MCF 10A (cell line): Measurements from ENCODE around the gene FBXO21. TPM values are rescaled to one million over a fixed set of nuclear protein-coding genes. Genes with fewer than 3 reads are reported as not detected.
A peak's percentile ranks its signal among the peaks of the same experiment; 100 is the strongest.
"Not testable (repeated sequence)": the region's sequence is repeated elsewhere in the genome, so short reads cannot be mapped to it uniquely, and the experiment has no call there.

ENCODE experiments used
- BruUV-seq: library from RNA; stranded (reverse); fragments of 400-500 nt; replicated peaks from 2 replicates; lab custom pipeline; 2021; lab: Mats Ljungman, UMichigan
- CTCF ChIA-PET: fragments of 300-600 bp; sonication (Branson Sonifier 250); formaldehyde crosslinking; extraction: SDS; loops from one replicate; lab custom pipeline; 2021; ENCODE audit warnings: antibody characterized with exemption, inconsistent platforms; lab: Yijun Ruan, JAX
- POLR2A ChIA-PET: fragments of 300-600, 350-650 bp; sonication (Branson Sonifier 250); formaldehyde crosslinking; extraction: SDS; loops from one replicate; lab custom pipeline; 2020; ENCODE audit warnings: antibody characterized with exemption, inconsistent platforms; lab: Yijun Ruan, JAX
- DNase-seq: peaks from one replicate; pipeline ENCODE4 v3.0.0-alpha.2; 2018; ENCODE audit not compliant: unreplicated experiment
- H3K27ac Mint-ChIP-seq: one replicate; pipeline ENCODE4 v1.8.0; 2022; ENCODE audit warnings: mild to moderate bottlenecking, low read depth, mixed read lengths; ENCODE audit not compliant: unreplicated experiment
- H3K27me3 Mint-ChIP-seq: one replicate; pipeline ENCODE4 v1.8.0; 2022; ENCODE audit warnings: mixed read lengths; ENCODE audit not compliant: insufficient read depth, unreplicated experiment
- H3K36me3 Mint-ChIP-seq: one replicate; pipeline ENCODE4 v1.8.0; 2022; ENCODE audit warnings: mild to moderate bottlenecking, moderate library complexity, mixed read lengths; ENCODE audit not compliant: insufficient read depth, unreplicated experiment
- H3K4me1 Mint-ChIP-seq: one replicate; pipeline ENCODE4 v1.8.0; 2022; ENCODE audit warnings: mixed read lengths; ENCODE audit not compliant: insufficient read depth, unreplicated experiment
- H3K4me3 Mint-ChIP-seq: one replicate; pipeline ENCODE4 v1.8.0; 2022; ENCODE audit warnings: mild to moderate bottlenecking, moderate library complexity, mixed read lengths; ENCODE audit not compliant: unreplicated experiment
- H3K9me3 Mint-ChIP-seq: one replicate; pipeline ENCODE4 v1.8.0; 2022; ENCODE audit warnings: mixed read lengths; ENCODE audit not compliant: unreplicated experiment
- CTCF ChIP-seq: fragments of 200-600 bp; IDR thresholded peaks from one replicate; pipeline ENCODE4 v1.8.0; 2022; ENCODE audit warnings: antibody characterized with exemption, mild to moderate bottlenecking; ENCODE audit not compliant: unreplicated experiment
- intact Hi-C: fragments of 100-400 bp; cut with micrococcal nuclease; formaldehyde crosslinking; loops from 2 replicates; pipeline ENCODE4 v1.14.1; 2022
- total RNA-seq: library from RNA; stranded (reverse); gene quantifications from 2 replicates; pipeline ENCODE4 v1.2.3, GENCODE V29; 2022

The FBXO21 gene
- total RNA-seq, 1 experiment from 2014 or later, result 33.4 TPM

GRCh38 chr12:117202556-117202955 lies 12.3 kb upstream of the FBXO21 start:
- H3K27ac Mint-ChIP-seq, result no peak overlapping the region
- intact Hi-C loops, result no loop called here

DNA sequence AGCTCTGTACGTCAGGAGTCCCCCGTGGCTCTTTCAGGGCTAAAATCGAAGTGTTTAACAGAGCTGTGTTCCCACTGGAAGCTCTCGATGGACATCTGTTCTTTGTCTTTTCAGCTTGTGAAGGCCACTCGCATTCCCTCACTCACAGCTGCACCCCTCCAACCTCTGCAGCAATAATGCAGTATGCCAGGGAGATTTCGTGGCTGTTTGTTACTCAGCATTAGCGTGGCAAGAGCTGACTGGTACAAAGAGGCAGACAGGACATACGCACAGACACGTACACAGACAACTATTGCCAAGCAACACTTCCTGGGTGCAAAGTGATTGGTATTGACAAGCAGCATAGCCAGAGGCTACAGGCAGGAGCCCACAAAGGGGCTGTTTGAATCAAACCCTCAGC lies 11.8 kb upstream of the FBXO21 start:
- ChIA-PET CTCF (interaction anchor here (0.5 to 3.9 kb wide), 11 partner anchors 9 to 655 kb away, joined by 3 to 58 read pairs (median 4); no protein-coding TSS in a partner anchor), POLR2A (no interaction called here)
- Mint-ChIP-seq H3K27ac (no peak overlapping the region), H3K36me3 (peaks cover 6% of the 10 kb centered on the region), H3K4me3 (no peak overlapping the region), H3K9me3 (no peaks in the 10 kb centered on the region), H3K27me3 (no peaks in the 10 kb centered on the region), H3K4me1 (no peaks in the 10 kb centered on the region)
- no peak for TF ChIP-seq CTCF
- intact Hi-C loops, result no loop called here
- DNase-seq, result no peak
- no TSS peak for BruUV-seq

More at GRCh38 chr12:117202556-117202955, 12.3 kb upstream of the FBXO21 start:
- Mint-ChIP-seq H3K36me3 (peaks cover under 1% of the 10 kb centered on the region), H3K4me3 (no peak overlapping the region), H3K9me3 (no peaks in the 10 kb centered on the region), H3K27me3 (peaks cover 3% of the 10 kb centered on the region), H3K4me1 (no peaks in the 10 kb centered on the region)
- no peak for TF ChIP-seq CTCF
- no peak for DNase-seq
- CTCF ChIA-PET, result interaction anchor here (0.5 to 3.9 kb wide), 7 partner anchors 9 to 654 kb away, joined by 4 to 58 read pairs (median 7); no protein-coding TSS in a partner anchor
- no TSS peak for BruUV-seq
- POLR2A ChIA-PET, result no interaction called here

DNA sequence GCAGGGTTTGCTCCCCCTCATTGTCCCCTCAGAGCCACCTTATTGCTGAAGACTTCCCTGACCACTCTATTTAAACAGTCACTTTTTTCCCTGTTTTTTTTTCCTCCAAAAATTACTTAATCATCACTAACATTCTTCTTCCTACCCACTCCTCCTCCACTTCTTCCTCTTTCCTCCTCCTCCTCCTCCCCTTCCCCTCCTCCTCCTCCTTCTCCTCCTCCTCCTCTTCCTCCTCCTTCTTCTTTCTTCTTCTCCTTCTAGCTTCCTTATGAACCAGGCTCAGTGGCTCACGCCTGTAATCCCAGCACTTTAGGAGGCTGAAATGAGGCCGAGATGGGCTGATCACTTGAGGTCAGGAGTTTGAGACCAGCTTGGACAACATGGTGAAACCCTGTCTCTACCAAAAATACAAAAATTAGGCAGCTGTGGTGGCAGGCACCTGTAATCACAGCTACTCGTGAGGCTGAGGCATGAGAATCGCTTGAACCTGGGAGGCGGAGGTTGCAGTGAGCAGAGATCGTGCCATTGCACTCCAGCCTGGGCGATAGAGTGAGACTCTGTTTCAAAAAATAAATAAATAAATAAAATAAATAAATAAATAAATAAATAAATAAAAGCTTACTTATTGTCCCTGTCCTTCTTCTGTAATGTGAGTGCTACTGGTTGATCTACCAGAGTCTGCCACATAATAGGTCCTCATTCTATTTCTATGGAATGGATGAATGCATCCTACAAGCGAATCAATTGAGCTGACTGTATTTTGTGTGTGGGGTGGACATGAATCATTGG lies 9.9 kb upstream of the FBXO21 start:
- H3K27me3 Mint-ChIP-seq, BruUV-seq, H3K9me3 Mint-ChIP-seq, DNase-seq, H3K36me3 Mint-ChIP-seq, H3K27ac Mint-ChIP-seq, H3K4me3 Mint-ChIP-seq, intact Hi-C loops, H3K4me1 Mint-ChIP-seq: not testable (repeated sequence)
- ChIA-PET CTCF (interaction anchor here (0.5 to 3.9 kb wide), 12 partner anchors 11 to 1012 kb away, joined by 3 to 58 read pairs (median 4); no protein-coding TSS in a partner anchor), POLR2A (interaction anchor here (0.7 to 1.2 kb wide), 2 partner anchors 11 to 367 kb away, joined by 4 to 5 read pairs; no protein-coding TSS in a partner anchor)

GRCh38 chr12:117196334-117196733 lies 6.1 kb upstream of the FBXO21 start:
- H3K27me3 Mint-ChIP-seq, H3K4me3 Mint-ChIP-seq: not testable (repeated sequence)

GRCh38 chr12:117195027-117195426 lies 4.8 kb upstream of the FBXO21 start:
- H3K27ac Mint-ChIP-seq, H3K4me1 Mint-ChIP-seq, POLR2A ChIA-PET, H3K36me3 Mint-ChIP-seq, H3K27me3 Mint-ChIP-seq, intact Hi-C loops, H3K9me3 Mint-ChIP-seq, BruUV-seq, H3K4me3 Mint-ChIP-seq: not testable (repeated sequence)
- DNase-seq, result peak; percentile 61
- CTCF ChIA-PET, result interaction anchor here (0.7 kb wide), 2 partner anchors 389 to 672 kb away, joined by 3 to 7 read pairs; no protein-coding TSS in a partner anchor

More at GRCh38 chr12:117196334-117196733, 6.1 kb upstream of the FBXO21 start:
- intact Hi-C loops, H3K36me3 Mint-ChIP-seq, DNase-seq, H3K27ac Mint-ChIP-seq, H3K9me3 Mint-ChIP-seq, H3K4me1 Mint-ChIP-seq, BruUV-seq: not testable (repeated sequence)
- CTCF ChIA-PET, result interaction anchor here (0.7 to 2.8 kb wide), 5 partner anchors 17 to 679 kb away, joined by 3 to 8 read pairs (median 3); no protein-coding TSS in a partner anchor
- POLR2A ChIA-PET, result interaction anchor here (0.7 kb wide), 1 partner anchor 866 kb away, joined by 3 read pairs; no protein-coding TSS in a partner anchor
